Keratinocyte (primary cell): Measurements from ENCODE around the gene SOAT1. TPM values are rescaled to one million over a fixed set of nuclear protein-coding genes. Genes with fewer than 3 reads are reported as not detected.
"Not testable (repeated sequence)": the region's sequence is repeated elsewhere in the genome, so short reads cannot be mapped to it uniquely, and the experiment has no call there.

Source experiments
- DNase-seq: peaks from one replicate; pipeline ENCODE4 v3.0.0-alpha.2; 2011; ENCODE audit warnings: low read depth, missing footprints, low spot score
- FAIRE-seq: peaks from 2 replicates; lab custom pipeline; 2011; peaks lifted over from hg19 to GRCh38; lab: Jason Lieb, UNC
- H2AFZ ChIP-seq: 2 replicates; pipeline ENCODE4 v1.6.0; 2012; ENCODE audit warnings: low read length, control low read depth, inconsistent platforms; ENCODE audit not compliant: control insufficient read depth
- H3K27ac ChIP-seq: 2 replicates; pipeline ENCODE4 v1.5.1; 2011; ENCODE audit warnings: low read length; ENCODE audit not compliant: control insufficient read depth, insufficient read depth
- H3K27me3 ChIP-seq: 3 replicates; pipeline ENCODE4 v1.6.0; 2011; ENCODE audit warnings: low read length; ENCODE audit not compliant: control insufficient read depth, insufficient read depth; ENCODE audit errors: extremely low read depth
- H3K36me3 ChIP-seq, 2 experiments: 2 replicates in 1 of 2; 3 replicates in 1 of 2; pipeline ENCODE4 v1.5.1; 2011; ENCODE audit warnings: low read length in 2 of 2, mild to moderate bottlenecking in 1 of 2; ENCODE audit not compliant: control insufficient read depth in 2 of 2, insufficient read depth in 2 of 2; ENCODE audit errors: extremely low read depth in 1 of 2
- H3K4me1 ChIP-seq: 3 replicates; pipeline ENCODE4 v1.5.1; 2011; ENCODE audit warnings: low read length; ENCODE audit not compliant: control insufficient read depth, insufficient read depth; ENCODE audit errors: extremely low read depth
- H3K4me2 ChIP-seq: 3 replicates; pipeline ENCODE4 v1.6.0; 2011; ENCODE audit warnings: low read depth, low read length; ENCODE audit not compliant: control insufficient read depth, insufficient read depth; ENCODE audit errors: extremely low read depth
- H3K4me3 ChIP-seq, 3 experiments: fragments of 200-600 bp in 1 of 3; sonication (generic) in 1 of 3; 2 replicates in 2 of 3; 3 replicates in 1 of 3; pipeline ENCODE4 v1.5.1; 2011 to 2016; ENCODE audit warnings: low read length in 3 of 3, mild to moderate bottlenecking in 3 of 3, control low read depth in 2 of 3, inconsistent platforms in 1 of 3, low read depth in 1 of 3, mixed read lengths in 1 of 3, mixed run types in 1 of 3, moderate library complexity in 1 of 3; ENCODE audit not compliant: control insufficient read depth in 2 of 3, insufficient read depth in 2 of 3; ENCODE audit errors: extremely low read depth in 1 of 3
- H3K79me2 ChIP-seq: 2 replicates; pipeline ENCODE4 v1.6.0; 2012; ENCODE audit warnings: low read length; ENCODE audit not compliant: control insufficient read depth, insufficient read depth
- H3K9ac ChIP-seq: 3 replicates; pipeline ENCODE4 v1.6.0; 2011; ENCODE audit warnings: low read length; ENCODE audit not compliant: control insufficient read depth, insufficient read depth; ENCODE audit errors: extremely low read depth
- H3K9me1 ChIP-seq: 3 replicates; pipeline ENCODE4 v1.6.0; 2011; ENCODE audit warnings: low read length; ENCODE audit not compliant: control insufficient read depth, insufficient read depth; ENCODE audit errors: extremely low read depth
- H3K9me3 ChIP-seq: 2 replicates; pipeline ENCODE4 v1.5.1; 2012; ENCODE audit warnings: low read depth, low read length; ENCODE audit not compliant: control insufficient read depth
- H4K20me1 ChIP-seq: 3 replicates; pipeline ENCODE4 v1.6.0; 2011; ENCODE audit warnings: low read length; ENCODE audit not compliant: control insufficient read depth, insufficient read depth; ENCODE audit errors: extremely low read depth
- CTCF ChIP-seq, 3 experiments: IDR thresholded peaks in 1 of 3; conservative IDR thresholded peaks in 1 of 3; optimal IDR thresholded peaks in 1 of 3; 2 replicates in 2 of 3; 3 replicates in 1 of 3; pipeline versions ENCODE3 to v1.5.1; 2011; ENCODE audit warnings: low read length in 3 of 3, mild to moderate bottlenecking in 3 of 3, moderate library complexity in 2 of 3, control low read depth in 1 of 3, inconsistent platforms in 1 of 3; ENCODE audit not compliant: insufficient read depth in 2 of 3; ENCODE audit errors: extremely low read depth in 1 of 3
- EZH2 ChIP-seq: IDR thresholded peaks from one replicate; pipeline ENCODE4 v1.6.1; 2012; ENCODE audit warnings: inconsistent platforms, mild to moderate bottlenecking, low read length, moderate library complexity
- dilution Hi-C: fragments of 300-500 bp; cut with MboI; formaldehyde crosslinking; loops from one replicate; pipeline ENCODE4 v1.7.0; 2020; ENCODE audit warnings: low sequenced_read_pairs; ENCODE audit not compliant: extremely low pct_ligation_motif_present
- polyA plus RNA-seq, 5 experiments: library from polyadenylated mRNA; depleted of rRNA in 3 of 5; stranded (reverse) in 3 of 5; stranded (forward) in 1 of 5; unstranded in 1 of 5; fragments of >200 nt; gene quantifications; 1 replicate in 1 of 5; 2 replicates in 3 of 5; 3 replicates in 1 of 5; pipeline versions ENCODE4 v1.2.1 to v1.2.3, GENCODE V29; 2011 to 2012; ENCODE audit warnings: missing spikeins in 2 of 5, low read depth in 1 of 5, low replicate concordance in 1 of 5
- small RNA-seq, 3 experiments: library from RNA; depleted of rRNA; stranded (forward); fragments of <200 nt; gene quantifications; one replicate each; pipeline ENCODE3, GENCODE V24; 2012; ENCODE audit warnings: low read depth in 3 of 3, low replicate concordance in 1 of 3; ENCODE audit not compliant: insufficient read length in 3 of 3

SOAT1 gene
- polyA plus RNA-seq, 1 donor (not counting 4 experiments of a cell fraction or from before 2014, with no cell fraction given), result 62.9 TPM

GRCh38 chr1:179393721-179394120, 100.1 kb downstream of the SOAT1 start:
- H3K9me3 ChIP-seq, result no peaks in the 10 kb centered on the region
- H2AFZ ChIP-seq, result no peak overlapping the region
- H3K9ac ChIP-seq, result no peak overlapping the region
- no peaks in the 10 kb centered on the region for H3K36me3 ChIP-seq
- TF ChIP-seq EZH2 (no peak), CTCF (optimal IDR thresholded peaks at IDR 0.05 in 1 of 3, IDR thresholded peaks at IDR 0.05 in 1 of 3, conservative IDR thresholded peaks at IDR 0.05 in 1 of 3; ENCODE audit: extremely low read depth in 1 of 3, insufficient read depth in 2 of 3, low read length in 3 of 3) (no peak)
- H3K4me2 ChIP-seq, result no peak overlapping the region
- no peaks in the 10 kb centered on the region for H3K27me3 ChIP-seq
- H4K20me1 ChIP-seq, result no peaks in the 10 kb centered on the region
- dilution Hi-C loops, result no loop called here
- no peak for FAIRE-seq
- no peaks in the 10 kb centered on the region for H3K9me1 ChIP-seq
- H3K79me2 ChIP-seq, result no peaks in the 10 kb centered on the region
- H3K4me1 ChIP-seq, result no peaks in the 10 kb centered on the region
- DNase-seq, result no peak
- H3K27ac ChIP-seq, result no peak overlapping the region
- H3K4me3 ChIP-seq, result no peak overlapping the region

GRCh38 chr1:179399399-179399798, 105.8 kb downstream of the SOAT1 start:
- dilution Hi-C loops, DNase-seq, H3K4me2 ChIP-seq, H3K27me3 ChIP-seq, H3K9me1 ChIP-seq, H3K4me1 ChIP-seq, H2AFZ ChIP-seq, H3K9me3 ChIP-seq, H3K79me2 ChIP-seq, H3K36me3 ChIP-seq, H4K20me1 ChIP-seq, H3K9ac ChIP-seq, H3K4me3 ChIP-seq, FAIRE-seq, H3K27ac ChIP-seq: not testable (repeated sequence)

Small RNA genes lying within 50 kb of the gene (small RNA-seq; reads per million reads assigned to genes)
- 0 reads per million in 3 experiments for gene AL512326.2

Other genes with a start within 250 kb of the SOAT1 start
- 16.8 to 21.3 TPM (median 20.4 TPM) in 3 replicates for gene TOR3A, start 211.7 kb upstream of the SOAT1 start, polyA plus RNA-seq
- 37.6 to 52.6 TPM (median 41.8 TPM) in 3 replicates for gene ABL2, start 64.1 kb upstream of the SOAT1 start, polyA plus RNA-seq
- 0.04 to 0.10 TPM in 2 of 3 replicates, not detected in the other for gene AXDND1, start 72.2 kb downstream of the SOAT1 start, polyA plus RNA-seq